Stimulated activated effector memory CD8-positive, alpha-beta T cell treated with anti-CD3 and anti-CD28 coated beads, Interleukin-12 subunit alpha, Interleukin-12 subunit beta, amount 100 ng/mL, for 72 hours (primary cell): ENCODE data around the gene DRAM1.
"Not testable (repeated sequence)": the region's sequence is repeated elsewhere in the genome, so short reads cannot be mapped to it uniquely, and the experiment has no call there.

Experiments
- ATAC-seq: fragments of 150-1000 bp; cut with Tn5 transposase; 2 replicates; pipeline ENCODE4 v1.10.0; 2021
- DNase-seq, 2 donors: peaks; one replicate each; pipeline ENCODE4 v3.0.0; 2021 to 2022; ENCODE audit warnings: low spot score in 2 of 2
- H3K27ac Mint-ChIP-seq: one replicate; pipeline ENCODE4 v1.8.0; 2022; ENCODE audit warnings: mild to moderate bottlenecking, mixed read lengths
- H3K36me3 Mint-ChIP-seq: one replicate; pipeline ENCODE4 v1.8.0; 2022; ENCODE audit warnings: mild to moderate bottlenecking, mixed read lengths
- H3K4me1 Mint-ChIP-seq: one replicate; pipeline ENCODE4 v1.8.0; 2022; ENCODE audit warnings: mixed read lengths
- H3K4me3 Mint-ChIP-seq: one replicate; pipeline ENCODE4 v1.8.0; 2022; ENCODE audit warnings: mild to moderate bottlenecking, mixed read lengths
- H3K9me3 Mint-ChIP-seq: one replicate; pipeline ENCODE4 v1.8.0; 2022; ENCODE audit warnings: mixed read lengths

DRAM1 gene

DNA sequence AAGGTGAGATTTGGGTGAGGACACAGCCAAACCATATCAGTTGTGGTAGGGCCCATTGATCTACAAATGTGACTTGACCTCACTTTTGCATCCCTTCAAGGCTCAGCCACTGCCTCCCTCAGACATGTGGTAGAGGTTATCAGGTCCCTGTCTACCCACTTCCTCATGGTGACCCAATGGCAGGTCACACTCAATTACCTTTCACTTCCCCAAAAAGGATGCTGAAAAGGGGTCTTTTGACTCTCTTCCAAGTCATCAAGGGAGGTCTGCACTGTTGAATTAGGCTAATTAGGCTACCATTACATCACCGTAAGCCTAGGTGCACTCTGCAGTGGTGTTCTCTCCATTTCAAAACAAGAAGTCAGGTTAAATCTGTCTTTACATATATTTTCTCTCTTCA is 22.6 kb upstream of the DRAM1 start:
- ATAC-seq = no peak
- Mint-ChIP-seq H3K4me3 (no peak overlapping the region), H3K36me3 (no peaks in the 10 kb centered on the region)

DNA sequence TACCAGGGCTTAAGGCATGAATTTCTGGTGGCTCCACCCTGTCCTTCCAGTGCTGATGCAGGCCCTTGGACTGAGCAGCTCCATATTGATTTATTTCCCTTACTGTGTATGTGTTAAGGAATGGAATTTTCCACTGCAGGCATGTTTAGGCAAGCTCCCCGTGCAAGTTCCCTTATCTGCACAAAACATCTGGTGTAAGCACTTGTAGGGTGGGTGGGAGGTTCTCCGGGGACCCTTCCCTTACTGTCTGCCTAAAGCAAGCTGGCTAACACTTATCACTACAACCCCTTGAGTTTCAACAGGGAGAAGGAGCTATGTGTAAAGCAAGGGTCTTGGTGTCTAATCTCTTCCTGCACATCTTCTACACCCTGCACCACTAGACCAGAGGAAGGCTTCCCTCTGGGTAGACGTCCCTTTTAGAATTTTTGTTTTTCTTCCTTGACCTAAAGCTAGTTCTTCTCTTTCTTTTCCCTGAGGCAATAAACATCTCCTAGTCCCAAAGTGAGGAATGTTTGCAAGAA is 22.0 kb upstream of the DRAM1 start:
- H3K36me3 Mint-ChIP-seq = no peaks in the 10 kb centered on the region
- no peaks in the 10 kb centered on the region for H3K9me3 Mint-ChIP-seq
- DNase-seq = no peak
- H3K27ac Mint-ChIP-seq = no peak overlapping the region
- ATAC-seq = no peak
- H3K4me3 Mint-ChIP-seq = no peak overlapping the region
- H3K4me1 Mint-ChIP-seq = peaks cover 29% of the 10 kb centered on the region

More for the DNA sequence above, 22.6 kb upstream of the DRAM1 start:
- DNase-seq = no peak
- Mint-ChIP-seq H3K27ac (no peak overlapping the region), H3K9me3 (no peaks in the 10 kb centered on the region), H3K4me1 (peaks cover 22% of the 10 kb centered on the region)

- H3K36me3 Mint-ChIP-seq = no peaks in the 10 kb centered on the region
- ATAC-seq = no peak
Observed at GRCh38 chr12:101855976-101856375, 21.4 kb upstream of the DRAM1 start.

DNA sequence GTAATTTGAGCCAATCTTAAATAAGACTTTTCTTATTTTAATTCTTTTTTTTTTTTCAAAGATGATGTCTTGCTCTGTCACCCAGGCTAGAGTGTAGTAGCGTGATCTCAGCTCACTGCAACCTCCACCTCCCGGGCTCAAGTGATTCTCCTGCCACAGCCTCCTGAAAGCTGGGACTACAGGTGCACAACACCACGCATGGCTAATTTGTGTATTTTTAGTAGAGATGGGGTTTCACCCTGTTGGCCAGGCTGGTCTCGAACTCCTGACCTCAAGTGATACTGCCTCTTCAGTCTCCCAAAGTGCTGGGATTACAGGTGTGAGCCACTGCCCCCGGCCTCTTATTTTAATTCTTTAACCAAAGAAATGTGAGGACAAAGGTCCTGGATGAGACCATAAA is 20.8 kb upstream of the DRAM1 start:
- not testable (repeated sequence) for H3K4me3 Mint-ChIP-seq, DNase-seq, H3K36me3 Mint-ChIP-seq, ATAC-seq, H3K9me3 Mint-ChIP-seq, H3K27ac Mint-ChIP-seq
- H3K4me1 Mint-ChIP-seq = peaks cover 31% of the 10 kb centered on the region

More at GRCh38 chr12:101855976-101856375, 21.4 kb upstream of the DRAM1 start:
- DNase-seq = no peak
- H3K27ac Mint-ChIP-seq = no peak overlapping the region
- H3K9me3 Mint-ChIP-seq = no peaks in the 10 kb centered on the region
- peaks cover 31% of the 10 kb centered on the region for H3K4me1 Mint-ChIP-seq
- H3K4me3 Mint-ChIP-seq = no peak overlapping the region

DNA sequence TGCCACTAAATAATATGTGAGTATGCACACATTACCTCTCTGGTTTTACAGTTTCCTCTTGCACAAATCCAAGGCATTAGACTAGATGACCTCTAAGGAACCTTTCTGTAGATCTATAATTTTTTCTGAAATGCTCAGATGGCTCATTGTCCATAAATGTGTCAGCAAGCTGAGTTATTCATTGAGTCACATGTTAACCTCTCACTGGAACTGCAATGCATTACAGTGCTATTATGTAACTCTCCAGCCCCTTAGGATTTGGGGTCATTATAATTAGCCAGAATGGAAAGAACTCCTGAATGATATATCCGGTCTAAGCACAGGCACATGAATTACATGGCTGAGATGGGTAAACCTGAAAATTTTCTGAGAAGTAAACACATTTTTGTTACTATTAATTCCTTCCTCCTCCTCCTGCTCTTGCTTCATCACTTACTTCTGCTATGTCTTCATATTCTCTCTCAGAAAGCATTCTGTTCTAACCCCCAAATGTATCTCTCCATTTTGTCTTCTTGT is 20.3 kb upstream of the DRAM1 start:
- H3K27ac Mint-ChIP-seq = no peak overlapping the region
- H3K4me3 Mint-ChIP-seq = no peak overlapping the region
- H3K36me3 Mint-ChIP-seq = no peaks in the 10 kb centered on the region
- peaks cover 31% of the 10 kb centered on the region for H3K4me1 Mint-ChIP-seq
- no peaks in the 10 kb centered on the region for H3K9me3 Mint-ChIP-seq
- ATAC-seq (peak; percentile 80), DNase-seq (no peak)

DNA sequence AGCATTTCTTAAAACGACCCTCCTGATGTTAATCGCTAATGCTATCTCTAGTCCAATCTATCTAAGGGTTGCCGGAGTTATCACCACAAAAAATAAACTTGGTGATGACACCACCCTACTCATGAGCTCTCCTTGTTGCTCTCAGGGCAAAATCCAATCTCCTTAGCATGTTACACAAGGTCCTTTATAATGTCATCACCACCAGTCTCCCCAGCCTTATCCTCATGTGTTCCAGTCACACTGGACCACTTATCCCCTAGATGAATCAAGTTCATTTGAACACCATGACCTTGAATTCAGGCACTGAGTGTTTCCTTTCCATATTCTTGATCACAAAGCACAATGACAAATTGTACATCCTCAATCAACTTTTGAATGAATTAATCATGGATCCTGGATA is 19.0 kb upstream of the DRAM1 start:
- Mint-ChIP-seq H3K27ac (no peak overlapping the region), H3K36me3 (no peaks in the 10 kb centered on the region), H3K4me1 (peaks cover 31% of the 10 kb centered on the region), H3K9me3 (no peaks in the 10 kb centered on the region), H3K4me3 (no peak overlapping the region)
- DNase-seq = no peak
- ATAC-seq = no peak

- H3K36me3 Mint-ChIP-seq = no peaks in the 10 kb centered on the region
- no peak for DNase-seq
- no peaks in the 10 kb centered on the region for H3K9me3 Mint-ChIP-seq
- H3K4me1 Mint-ChIP-seq = peaks cover 28% of the 10 kb centered on the region
- no peak overlapping the region for H3K27ac Mint-ChIP-seq
- peak overlapping the region; percentile 13 for H3K4me3 Mint-ChIP-seq
- ATAC-seq = peak; percentile 83
Observed at GRCh38 chr12:101859664-101860607, 17.4 kb upstream of the DRAM1 start.

DNA sequence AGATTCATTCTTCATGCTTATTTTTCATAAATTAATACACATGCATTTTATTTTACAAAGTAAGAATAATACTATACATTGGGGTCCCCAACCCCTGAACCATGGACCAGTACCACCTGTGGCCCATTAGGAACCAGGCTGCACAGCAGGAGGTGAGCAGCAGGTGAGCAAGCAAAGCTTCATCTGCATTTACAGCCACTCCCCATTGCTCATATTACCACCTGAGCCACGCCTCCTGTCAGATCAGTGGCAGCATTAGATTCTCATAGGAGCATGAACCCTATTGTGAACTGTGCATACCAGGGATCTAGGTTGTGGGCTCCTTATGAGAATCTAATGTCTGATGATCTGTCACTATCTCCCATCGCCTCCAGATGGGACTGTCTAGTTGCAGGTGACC is 15.7 kb upstream of the DRAM1 start:
- not testable (repeated sequence) for H3K36me3 Mint-ChIP-seq, H3K9me3 Mint-ChIP-seq, ATAC-seq, H3K4me3 Mint-ChIP-seq, DNase-seq, H3K27ac Mint-ChIP-seq
- H3K4me1 Mint-ChIP-seq = peaks cover 30% of the 10 kb centered on the region

- Mint-ChIP-seq H3K36me3 (no peaks in the 10 kb centered on the region), H3K4me3 (no peak overlapping the region), H3K9me3 (no peaks in the 10 kb centered on the region), H3K27ac (no peak overlapping the region), H3K4me1 (peaks cover 30% of the 10 kb centered on the region)
- DNase-seq = no peak
- no peak for ATAC-seq
Observed at GRCh38 chr12:101862245-101862644, 15.1 kb upstream of the DRAM1 start.

- ATAC-seq = no peak
- Mint-ChIP-seq H3K4me1 (peaks cover 26% of the 10 kb centered on the region), H3K4me3 (no peak overlapping the region), H3K27ac (no peak overlapping the region), H3K36me3 (no peaks in the 10 kb centered on the region), H3K9me3 (no peaks in the 10 kb centered on the region)
- no peak for DNase-seq
Observed at GRCh38 chr12:101863981-101864380, 13.4 kb upstream of the DRAM1 start.

DNA sequence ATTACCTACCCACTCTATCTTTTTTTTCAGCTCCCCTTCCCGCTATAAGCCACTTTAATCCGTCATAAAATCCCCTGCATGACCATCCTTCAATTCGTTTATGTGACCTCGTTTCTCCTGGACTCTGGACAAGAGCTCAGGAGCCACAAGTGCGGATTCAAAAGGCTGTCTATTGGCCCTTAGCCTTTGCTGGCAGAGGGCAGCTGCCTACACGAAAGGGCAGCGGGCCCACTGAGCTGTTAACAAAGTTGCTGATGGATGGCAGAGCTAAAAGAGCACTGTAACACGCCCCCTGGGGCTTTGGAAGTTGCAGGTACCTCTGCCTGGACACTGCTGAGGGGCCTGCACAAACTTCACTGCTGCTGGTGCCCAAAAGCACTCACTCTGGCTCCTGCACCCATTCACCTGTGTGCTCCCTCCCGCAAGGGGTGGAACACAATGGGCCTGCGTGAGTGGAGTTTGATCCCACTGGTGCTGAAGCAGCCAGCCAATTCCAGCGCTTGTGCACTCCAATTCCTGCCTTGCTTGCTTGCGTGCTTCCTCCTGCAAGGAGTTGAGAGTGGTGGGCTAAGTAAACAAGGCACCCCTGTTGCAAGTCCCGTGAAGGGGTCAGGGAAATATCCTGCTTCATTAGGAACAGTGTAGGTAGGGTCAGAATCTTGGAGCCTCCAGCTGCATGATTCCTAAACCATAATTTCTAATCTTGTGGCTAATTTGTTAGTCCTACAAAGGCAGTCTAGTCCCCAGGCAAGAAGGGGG is 10.6 kb upstream of the DRAM1 start:
- H3K27ac Mint-ChIP-seq = no peak overlapping the region
- no peak for ATAC-seq

DNA sequence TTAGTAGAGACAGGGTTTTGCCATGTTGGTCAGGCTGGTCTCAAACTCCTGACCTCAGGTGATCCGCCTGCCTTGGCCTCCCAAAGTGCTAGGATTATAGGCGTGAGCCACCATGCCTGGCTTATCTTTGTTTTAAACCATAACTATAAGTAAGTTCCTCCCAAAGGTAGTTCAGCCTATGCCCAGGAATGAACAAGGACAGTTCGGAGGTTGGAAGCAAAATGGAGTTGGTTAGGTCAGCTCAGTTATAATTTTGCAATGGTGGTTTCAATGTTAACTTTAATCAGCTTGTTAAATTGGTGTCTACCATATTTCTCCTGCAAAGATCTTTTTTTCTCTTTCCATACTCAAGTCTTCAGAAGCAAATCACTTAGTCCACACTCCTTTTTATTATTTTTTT is 9.8 kb upstream of the DRAM1 start:
- H3K4me3 Mint-ChIP-seq, DNase-seq, H3K27ac Mint-ChIP-seq: not testable (repeated sequence)

More for the DNA sequence above, 10.6 kb upstream of the DRAM1 start:
- DNase-seq = no peak
- Mint-ChIP-seq H3K36me3 (no peaks in the 10 kb centered on the region), H3K4me1 (peaks cover 11% of the 10 kb centered on the region), H3K9me3 (no peaks in the 10 kb centered on the region), H3K4me3 (no peak overlapping the region)

GRCh38 chr12:101870925-101871324 is 6.5 kb upstream of the DRAM1 start:
- no peaks in the 10 kb centered on the region for H3K36me3 Mint-ChIP-seq
- no peak overlapping the region for H3K4me3 Mint-ChIP-seq
- no peaks in the 10 kb centered on the region for H3K9me3 Mint-ChIP-seq
- DNase-seq (no peak), ATAC-seq (no peak)
- peaks cover 2% of the 10 kb centered on the region for H3K4me1 Mint-ChIP-seq
- H3K27ac Mint-ChIP-seq = no peak overlapping the region

More for the DNA sequence above, 9.8 kb upstream of the DRAM1 start:
- H3K9me3 Mint-ChIP-seq, ATAC-seq, H3K36me3 Mint-ChIP-seq: not testable (repeated sequence)
- H3K4me1 Mint-ChIP-seq = peaks cover 11% of the 10 kb centered on the region

- H3K36me3 Mint-ChIP-seq = no peaks in the 10 kb centered on the region
Observed at GRCh38 chr12:101875162-101875561, 2.2 kb upstream of the DRAM1 start.

DNA sequence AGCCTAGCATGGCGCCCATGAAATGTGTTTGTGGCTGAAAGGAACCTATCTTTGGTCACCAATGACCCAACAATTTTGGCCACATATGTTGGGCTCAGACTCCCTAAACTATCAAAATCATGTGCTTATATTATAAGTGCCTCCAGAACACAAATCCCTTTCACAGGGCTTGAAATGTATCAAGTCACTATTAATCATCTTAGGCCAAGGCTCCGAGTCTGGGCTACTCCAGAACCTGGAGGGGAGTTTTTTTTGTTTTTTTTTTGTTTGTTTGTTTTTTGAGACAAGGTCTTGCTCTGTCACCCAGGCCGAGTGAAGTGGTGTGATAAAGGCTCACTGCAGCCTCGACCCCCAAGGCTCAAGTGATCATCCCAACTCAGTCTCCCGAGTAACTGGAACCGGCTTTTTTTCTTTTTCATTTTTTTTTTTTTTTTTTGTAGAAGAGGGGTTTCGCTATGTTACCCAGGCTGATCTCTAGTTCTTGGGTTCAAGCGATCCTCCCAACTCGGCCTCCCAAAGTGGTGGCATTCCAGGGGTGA is 989 bp upstream of the DRAM1 start:
- no peaks in the 10 kb centered on the region for H3K9me3 Mint-ChIP-seq
- peak overlapping the region; percentile 97 for H3K4me3 Mint-ChIP-seq
- ATAC-seq (no peak), DNase-seq (no peak)
- peaks cover 15% of the 10 kb centered on the region for H3K4me1 Mint-ChIP-seq
- no peaks in the 10 kb centered on the region for H3K36me3 Mint-ChIP-seq
- H3K27ac Mint-ChIP-seq = peak overlapping the region; percentile 97

More at GRCh38 chr12:101875162-101875561, 2.2 kb upstream of the DRAM1 start:
- no peaks in the 10 kb centered on the region for H3K9me3 Mint-ChIP-seq
- no peak for DNase-seq
- H3K27ac Mint-ChIP-seq = no peak overlapping the region
- no peak for ATAC-seq
- H3K4me1 Mint-ChIP-seq = peaks cover 13% of the 10 kb centered on the region
- H3K4me3 Mint-ChIP-seq = no peak overlapping the region
